ENCODE data around the gene FOCAD.
"Not testable (repeated sequence)": the region's sequence is repeated elsewhere in the genome, so short reads cannot be mapped to it uniquely, and the experiment has no call there.

Gene FOCAD, protein sequence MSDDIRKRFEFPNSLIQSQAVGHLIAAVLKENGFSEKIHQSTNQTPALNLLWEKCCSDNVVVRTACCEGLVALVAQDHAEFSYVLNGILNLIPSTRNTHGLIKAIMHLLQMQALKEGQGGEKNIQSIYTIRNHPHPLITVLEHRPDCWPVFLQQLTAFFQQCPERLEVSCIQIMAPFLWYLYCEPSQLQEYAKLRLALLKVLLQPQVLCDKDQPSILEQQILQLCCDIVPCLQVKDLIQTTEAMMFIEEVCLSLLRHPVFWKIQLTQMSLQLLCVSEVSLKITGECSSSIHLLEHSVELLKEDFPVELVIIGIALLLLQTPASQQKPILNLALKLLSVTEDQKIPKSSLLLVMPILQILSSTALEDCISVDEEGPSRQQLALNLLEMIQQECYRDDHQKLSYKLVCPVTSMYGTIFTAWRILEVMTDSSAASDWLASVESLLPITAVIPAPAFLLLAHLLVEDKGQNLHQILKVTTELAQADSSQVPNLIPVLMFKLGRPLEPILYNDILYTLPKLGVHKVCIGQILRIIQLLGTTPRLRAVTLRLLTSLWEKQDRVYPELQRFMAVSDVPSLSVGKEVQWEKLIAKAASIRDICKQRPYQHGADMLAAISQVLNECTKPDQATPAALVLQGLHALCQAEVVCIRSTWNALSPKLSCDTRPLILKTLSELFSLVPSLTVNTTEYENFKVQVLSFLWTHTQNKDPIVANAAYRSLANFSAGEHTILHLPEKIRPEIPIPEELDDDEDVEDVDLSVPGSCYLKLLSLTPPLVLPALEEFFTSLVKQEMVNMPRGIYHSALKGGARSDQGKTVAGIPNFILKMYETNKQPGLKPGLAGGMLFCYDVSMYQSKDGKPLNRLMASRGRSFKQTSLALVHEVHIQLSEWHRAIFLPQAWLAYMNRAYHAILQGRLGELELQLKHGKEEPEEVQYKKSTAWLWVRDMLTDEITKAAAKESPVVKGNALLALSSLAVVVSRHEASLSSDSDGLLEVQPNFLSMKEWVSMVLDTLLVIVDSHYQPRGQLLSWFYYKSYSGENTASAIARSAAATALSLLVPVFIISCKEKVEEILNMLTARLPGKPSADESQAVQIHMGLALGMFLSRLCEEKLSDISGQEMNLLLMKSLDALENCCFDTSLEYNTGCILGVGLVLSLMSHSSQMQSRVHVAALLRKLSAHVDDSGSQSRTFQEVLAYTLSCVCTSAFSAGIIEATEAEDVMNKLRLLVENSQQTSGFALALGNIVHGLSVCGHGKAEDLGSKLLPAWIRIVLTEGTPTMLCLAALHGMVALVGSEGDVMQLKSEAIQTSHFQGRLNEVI (N-terminal part only)

DNA sequence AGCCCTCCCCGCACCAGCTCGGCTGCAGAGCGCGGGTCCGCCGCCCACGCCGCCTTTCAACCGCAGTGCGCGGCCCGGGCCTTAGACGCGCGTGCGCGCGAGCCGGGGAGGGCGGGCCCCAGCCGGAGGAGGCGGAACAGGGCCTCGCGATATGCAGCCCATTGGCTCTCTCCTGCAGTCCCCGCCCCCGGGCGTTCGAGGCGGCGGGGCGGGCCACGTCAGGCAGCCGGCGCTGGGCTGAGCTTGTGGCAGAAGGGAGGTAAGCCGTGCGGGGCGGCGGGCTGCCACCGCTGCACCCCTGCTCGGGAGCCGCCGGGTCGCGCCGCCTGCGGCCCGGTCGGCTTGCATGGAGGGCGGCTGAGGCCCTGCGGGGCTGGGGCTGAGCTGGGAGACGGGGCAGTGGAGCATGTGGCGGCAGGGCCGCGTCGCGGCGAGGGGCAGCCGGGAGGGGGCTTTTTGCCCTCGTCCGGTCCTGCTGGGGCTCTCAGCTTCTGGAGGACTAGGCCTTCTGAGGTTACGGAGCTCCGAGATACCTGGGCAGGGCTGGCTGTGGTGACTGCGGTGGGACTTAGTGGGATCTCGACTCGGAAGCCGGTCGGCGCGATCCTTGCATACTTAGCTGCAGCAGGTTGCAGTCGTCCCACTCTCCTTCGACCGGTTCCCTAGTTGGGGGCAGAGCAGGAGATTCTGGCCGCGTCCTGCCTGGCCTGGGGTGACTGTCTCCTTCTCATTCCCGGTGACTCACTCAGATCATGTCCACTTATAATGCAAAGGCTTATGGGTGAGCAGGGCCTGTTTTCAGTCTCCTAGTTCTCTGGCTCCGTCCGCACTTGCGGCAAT is at the start of gene FOCAD:
FOCAD (plus strand) TSS at position 225 of the 840 bp plus-strand sequence. CDS start 31,095 bp downstream, outside the sequence.
- DNase-seq, result peak; percentile 99

DNA sequence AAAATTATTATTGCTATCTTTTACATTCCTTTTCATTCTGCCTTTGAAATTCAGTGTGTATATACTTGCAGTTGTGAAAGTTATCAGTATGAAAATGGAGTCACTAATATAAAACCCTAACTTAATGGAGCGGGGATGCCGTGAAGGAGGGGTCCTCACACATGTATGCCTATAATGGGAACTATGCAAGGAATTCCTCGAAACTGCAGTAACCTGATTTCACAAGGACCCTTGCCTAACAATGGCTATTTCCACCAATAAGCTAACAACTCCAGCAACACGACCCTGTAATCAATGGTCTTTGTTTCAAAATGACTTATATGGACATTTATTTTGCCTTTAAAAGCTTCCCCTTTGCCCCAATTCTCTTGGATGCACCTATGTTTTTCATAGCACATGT is 49.2 kb upstream of the FOCAD start:
- no peak for DNase-seq

DNA sequence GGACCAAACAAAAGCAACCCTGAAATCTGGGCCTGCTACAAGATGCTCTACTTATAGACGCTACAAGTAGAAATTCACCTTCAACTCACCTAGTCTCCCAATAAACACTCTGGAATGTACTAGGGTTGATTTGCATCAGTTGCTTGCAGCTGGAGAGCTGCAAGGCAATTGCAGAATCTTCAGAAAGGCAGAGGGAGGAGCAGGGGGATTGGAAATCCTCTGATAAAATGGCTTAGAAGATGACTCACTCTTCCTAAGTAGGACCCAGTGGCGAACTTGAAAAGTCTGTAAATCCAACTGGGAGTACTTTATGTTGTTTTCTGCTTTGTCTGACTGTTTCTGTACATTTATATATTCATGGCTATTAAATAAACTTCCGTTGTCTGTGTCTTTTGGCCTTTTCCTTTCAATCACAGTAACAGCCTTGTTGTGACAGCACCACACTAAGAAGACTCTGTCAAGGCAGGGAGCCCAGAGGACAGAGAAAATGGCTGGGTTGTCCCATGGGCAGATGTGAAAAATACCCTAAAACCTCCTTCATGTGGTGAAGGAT is 47.1 kb upstream of the FOCAD start:
- no peak for DNase-seq

DNA sequence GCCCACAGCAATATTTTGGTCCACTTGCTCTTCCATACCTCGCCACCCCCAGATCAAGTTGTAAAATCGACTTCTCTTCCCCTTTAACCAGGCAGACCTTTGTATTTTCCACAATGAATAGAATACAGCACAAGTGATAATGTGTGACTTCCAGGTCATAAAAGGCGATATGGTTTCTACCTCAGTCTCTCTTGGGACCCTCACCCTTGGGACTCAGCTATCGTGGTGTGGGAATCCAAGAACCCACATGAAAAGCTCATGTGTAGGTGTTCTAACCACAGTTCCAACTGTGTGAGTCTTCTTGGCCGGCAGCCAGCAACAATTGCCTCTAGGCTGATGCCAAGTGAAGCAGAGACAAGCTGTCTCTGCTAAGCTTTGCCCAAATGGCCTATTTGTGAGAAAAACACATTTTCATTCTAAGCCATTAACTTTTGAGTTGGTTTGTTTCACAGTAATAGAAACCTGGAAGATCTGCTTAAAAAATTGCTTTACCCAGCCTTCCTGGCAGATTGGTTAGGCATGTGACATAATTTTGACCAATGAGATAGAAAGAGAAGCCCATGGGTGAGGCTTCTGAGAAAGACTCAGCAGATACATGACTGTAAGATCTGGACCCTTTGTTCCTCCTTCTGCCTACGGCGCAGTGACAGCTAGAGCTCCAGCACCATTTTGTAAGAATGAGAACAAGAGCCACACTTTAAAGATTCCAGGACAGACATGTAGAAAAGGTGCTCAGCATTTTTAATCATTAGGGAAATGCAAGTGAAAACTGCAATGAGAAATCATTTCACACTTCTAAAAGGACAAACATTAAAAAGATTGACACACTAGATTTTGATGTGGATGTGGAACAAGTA is 43.5 kb upstream of the FOCAD start:
- no peak for DNase-seq

DNA sequence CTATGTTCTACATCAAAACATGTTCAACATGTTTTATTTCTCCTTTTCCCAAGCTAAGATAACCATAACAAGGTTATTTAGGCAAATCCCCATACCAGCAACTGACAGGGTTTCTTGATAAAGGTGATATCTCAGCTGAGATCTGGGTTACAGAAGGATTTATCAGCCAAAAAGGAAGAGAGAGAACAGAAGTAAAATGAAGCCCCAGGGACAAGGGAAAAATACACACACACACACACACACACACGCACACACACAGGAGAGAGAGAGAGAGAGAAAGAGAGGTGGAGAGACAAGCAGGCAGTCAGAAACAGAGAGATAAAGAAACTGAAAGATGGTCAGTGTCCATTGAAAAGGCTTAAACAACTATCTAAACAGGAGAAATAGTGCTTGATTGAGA is 42.0 kb upstream of the FOCAD start:
- DNase-seq, result no peak

DNA sequence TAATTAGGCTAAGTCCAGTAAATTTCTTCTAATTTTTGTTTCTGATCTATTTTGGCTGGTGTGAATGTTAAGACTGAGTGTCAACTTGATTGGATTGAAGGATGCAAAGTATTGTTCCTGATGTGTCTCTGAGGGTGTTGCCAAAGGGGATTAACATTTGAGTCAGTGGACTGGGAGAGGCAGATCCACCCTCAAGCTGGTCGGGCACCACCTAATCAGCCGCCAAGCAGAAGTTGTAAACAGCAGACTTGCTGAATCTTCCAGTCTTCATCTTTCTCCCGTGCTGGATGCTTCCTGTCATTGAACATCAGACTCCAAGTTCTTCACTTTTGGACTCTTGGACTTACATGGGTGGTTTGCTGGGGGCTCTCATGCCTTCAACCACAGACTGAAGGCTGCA is 40.4 kb upstream of the FOCAD start:
- no peak for DNase-seq

DNA sequence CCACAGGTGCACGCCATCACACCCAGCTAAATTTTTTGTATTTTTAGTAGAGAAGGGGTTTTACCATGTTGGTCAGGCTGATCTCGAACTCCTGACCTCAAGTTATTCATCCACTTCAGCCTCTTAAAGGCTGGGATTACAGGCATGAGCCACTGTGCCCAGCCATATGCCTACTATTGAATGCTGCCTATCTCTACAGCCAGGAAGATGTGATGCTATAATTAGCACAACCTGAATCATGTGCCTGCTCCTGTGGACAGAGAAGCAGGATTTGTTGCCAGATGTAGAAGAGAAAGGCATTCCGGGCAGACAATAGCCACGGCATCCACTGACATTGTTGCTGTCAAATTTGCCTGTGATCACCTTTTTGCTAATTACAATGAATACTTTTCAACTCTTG is 37.4 kb upstream of the FOCAD start:
- no peak for DNase-seq

DNA sequence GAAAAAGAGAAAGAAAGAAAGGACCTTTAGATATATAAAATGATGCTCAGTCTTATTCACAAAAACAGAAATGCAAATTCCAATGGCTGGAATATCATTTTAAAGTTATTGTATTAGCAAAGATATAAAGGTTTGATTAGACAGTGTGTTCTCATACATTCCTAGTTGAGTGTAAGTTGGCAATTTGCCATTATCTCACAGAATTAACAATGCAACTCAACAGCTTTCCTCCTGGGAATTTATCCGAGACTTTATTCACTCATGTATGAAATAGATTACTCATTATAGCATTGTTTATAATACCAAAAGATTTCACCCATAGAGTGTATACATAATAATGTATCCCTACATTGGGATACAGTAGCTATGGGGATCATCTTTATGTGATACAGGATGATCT is 34.7 kb upstream of the FOCAD start:
- DNase-seq, result no peak

DNA sequence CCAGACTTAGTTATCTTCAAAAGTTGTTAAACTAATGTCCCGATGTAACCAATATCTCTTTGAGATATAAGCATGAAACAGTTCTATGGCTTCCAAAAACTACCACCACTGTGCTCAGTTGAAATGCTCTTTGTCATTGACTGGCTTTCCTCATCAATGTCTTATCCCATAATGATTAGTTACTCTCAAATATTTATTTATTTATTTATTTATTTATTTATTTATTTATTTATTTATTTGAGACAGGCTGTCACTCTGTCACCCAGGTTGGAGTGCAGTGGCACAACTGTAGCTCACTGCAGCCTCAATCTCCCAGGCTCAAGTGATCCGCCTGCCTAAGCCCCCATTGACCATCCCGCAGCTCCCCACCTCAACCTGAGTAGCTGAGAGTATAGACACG is 33.7 kb upstream of the FOCAD start:
- no peak for DNase-seq

DNA sequence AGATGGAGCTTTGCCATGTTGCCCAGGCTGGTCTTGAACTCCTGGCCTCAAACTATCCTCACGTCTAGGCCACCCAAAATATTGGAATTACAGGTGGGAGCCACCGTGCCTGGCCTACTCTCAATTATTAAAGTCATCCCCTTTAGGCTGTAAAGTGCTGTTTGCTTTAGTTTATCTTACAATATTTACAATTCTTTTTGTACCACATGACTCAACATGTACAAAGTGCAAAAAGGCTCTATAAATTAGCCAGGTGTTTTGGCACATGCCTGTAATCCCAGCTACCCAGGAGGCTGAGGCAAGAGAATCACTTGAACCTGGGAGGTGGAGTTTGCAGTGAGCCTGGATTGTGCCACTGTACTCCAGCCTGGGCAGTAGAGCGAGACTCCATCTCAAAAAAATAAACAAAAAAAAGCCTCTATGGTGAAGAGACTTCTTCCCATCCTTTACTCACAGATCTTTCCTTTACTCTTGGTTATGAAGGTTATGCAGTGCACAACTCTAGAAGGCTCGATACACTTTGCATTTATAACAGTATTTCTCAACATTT is 33.2 kb upstream of the FOCAD start:
- DNase-seq, result peak; percentile 47

DNA sequence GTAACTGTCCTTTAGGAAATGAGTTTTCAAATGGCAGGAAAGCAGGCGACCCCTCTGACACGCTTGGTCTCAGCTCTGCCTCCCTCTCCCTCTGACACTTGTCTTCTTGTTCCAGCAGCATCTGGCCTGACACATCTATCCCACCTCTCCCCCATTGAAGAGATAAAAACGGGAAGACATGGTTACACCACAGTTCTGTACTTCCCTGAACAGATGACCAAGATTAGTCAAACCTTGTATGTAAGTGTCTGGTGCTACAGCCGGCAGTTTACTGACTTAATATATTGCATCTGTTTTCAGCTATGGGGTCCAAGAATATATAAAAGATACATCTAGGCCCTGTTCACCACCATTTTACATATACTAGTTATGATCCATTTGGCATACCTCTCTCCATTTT is 32.1 kb upstream of the FOCAD start:
- no peak for DNase-seq

DNA sequence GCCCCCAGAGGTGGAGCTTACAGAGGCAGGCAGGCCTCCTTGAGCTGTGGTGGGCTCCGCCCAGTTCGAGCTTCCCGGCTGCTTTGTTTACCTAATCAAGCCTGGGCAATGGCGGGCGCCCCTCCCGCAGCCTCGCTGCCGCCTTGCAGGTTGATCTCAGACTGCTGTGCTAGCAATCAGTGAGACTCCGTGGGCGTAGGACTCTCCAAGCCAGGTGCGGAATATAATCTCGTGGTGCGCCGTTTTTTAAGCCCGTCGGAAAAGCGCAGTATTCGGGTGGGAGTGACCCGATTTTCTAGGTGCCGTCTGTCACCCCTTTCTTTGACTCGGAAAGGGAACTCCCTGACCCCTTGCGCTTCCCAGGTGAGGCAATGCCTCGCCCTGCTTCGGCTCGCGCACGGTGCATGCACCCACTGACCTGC is 25.8 kb upstream of the FOCAD start:
- DNase-seq, result not testable (repeated sequence)

DNA sequence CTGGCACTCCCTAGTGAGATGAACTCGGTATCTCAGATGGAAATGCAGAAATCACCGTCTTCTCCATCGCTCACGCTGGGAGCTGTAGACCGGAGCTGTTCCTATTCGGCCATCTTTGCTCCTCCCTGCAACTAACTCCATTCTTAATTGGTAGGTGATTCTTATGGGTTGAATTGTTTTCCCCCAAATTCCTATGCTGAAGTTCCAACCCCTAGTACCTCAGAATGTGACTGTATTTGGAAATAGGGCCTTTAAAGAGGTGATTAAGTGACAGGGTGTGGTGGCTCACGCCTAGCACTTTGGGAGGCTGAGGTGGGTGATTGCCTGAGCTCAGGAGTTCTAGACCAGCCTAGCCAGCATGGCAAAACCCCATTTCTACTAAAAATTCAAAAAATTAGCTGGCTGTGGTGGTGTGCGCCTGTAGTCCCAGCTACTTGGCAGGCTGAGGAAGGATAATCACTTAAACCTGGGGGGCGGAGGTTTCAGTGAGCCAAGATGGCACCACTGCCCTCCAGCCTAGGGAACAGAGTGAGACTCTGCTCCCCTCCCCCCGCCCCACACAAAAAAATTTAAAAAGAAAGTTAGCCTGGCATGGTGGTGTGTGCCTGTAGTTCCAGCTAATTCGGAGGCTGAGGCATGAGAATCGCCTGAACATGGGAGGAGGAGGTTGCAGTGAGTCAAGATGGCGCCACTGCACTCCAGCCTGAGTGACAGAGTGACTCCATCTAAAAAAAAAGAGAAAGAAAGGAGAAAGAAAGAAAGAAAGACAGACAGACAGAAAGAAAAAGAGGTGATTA is 25.2 kb upstream of the FOCAD start:
- DNase-seq, result peak; percentile 13

DNA sequence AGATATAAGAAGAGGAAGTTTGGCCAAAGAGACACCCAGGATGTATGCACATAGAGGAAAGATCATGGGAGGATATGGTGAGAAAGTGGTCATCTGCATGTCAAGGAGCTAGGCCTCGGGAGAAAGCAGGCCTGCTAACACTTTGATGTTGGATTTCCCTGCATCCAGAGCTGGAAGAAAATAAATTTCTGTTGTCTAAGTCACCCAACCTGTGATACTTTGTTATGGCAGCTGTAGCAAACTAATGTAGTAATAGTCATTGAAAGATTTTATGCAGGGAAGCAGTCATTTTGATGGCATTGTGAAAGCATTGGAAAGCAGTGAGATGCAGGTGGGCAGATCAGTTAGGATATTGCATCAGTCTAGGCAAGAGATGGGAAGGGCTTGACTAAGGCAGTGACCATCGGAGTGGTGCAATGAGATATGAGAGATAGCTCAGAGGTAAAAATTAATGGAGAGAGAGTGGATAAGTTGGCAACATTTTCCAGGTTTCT is 24.5 kb upstream of the FOCAD start:
- DNase-seq, result no peak

DNA sequence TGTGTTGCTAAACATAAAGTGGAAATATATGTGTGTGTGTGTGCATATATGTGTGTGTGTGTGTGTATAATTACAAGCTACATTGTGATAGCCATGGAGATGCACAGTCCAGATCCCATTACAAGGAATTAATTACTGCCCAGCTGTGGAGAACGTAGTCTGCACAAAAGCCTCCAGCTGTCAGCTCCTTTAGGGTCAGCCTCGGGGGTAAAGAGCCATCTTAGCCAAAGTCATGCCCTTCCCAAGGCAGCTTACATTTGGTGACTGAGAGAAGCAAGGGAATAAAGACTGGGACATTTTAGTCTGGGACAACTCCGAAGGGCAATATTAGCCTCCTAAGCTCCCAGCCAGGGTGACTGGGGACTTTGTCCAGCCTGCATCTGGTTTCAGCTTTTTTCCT is 21.9 kb upstream of the FOCAD start:
- DNase-seq, result no peak

DNA sequence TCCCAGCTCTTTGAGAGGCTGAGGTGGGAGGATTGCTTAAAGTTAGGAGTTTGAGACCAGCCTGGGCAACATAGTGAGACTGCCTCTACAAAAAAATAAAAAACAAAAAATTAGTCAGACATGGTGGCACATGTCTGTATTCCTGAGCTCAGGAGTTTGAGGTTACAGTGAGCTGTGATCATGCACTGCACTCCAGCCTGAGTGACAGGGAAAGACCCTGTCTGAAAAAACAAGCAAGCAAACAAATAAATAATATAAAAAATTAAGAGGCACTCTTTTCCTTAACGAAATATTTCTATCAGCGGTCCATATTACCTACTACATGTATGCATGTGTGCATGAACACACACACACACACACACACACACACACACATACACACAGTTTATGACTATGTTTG is 20.9 kb upstream of the FOCAD start:
- no peak for DNase-seq

DNA sequence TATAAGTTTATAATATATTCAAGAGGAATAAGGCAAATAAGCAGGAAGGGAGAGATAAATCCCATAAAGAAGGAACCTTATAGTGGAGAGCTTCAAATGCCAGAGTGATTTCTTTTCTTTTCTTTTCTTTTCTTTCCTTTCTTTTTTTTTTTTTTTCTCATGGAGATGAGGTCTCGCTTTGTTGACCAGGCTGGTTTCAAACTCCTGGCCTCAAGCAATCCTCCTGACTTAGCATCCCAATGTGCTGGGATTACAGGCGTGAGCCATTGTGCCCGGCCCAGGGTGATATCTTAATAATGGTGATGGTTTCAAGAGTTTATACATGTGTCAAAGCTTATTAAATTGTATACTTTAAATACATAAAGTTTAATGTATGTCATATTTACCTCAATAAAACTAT is 19.6 kb upstream of the FOCAD start:
- no peak for DNase-seq

DNA sequence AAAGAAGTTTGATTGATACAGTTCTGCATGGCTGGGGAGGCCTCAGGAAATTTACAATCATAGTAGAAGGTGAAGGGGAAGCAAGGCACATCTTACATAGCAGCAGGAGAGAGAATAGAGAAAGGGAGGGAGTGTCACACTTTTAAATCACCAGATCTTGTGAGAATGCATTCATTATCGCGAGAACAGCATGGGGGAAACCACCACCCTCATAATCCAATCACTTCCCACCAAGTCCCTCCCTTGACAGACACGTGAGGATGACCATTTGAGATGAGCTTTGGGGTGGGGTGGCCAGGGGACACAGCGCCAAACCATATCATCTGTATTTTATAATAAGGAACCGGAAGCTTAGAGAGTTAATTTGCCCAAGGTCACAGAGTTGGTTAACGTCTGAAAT is 13.7 kb upstream of the FOCAD start:
- DNase-seq, result no peak

DNA sequence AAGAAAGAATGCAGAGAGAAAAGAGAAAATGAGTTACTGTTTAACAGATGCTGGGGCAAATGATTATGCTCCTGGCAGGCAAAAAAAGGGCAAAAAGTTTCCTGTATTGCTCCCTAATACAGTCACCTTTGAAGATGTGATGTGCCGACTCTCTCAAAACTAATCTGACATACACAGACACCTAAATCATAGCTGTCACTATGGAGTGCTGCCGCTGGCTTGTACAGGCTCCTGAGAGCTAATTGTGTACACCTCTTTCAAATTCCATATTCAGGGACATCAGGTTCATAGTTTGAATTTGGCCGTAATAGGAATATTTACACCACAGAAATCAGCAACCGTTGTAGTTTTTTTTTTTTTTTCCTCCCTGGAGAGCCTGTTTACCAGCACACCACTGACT is 12.4 kb upstream of the FOCAD start:
- DNase-seq, result no peak

DNA sequence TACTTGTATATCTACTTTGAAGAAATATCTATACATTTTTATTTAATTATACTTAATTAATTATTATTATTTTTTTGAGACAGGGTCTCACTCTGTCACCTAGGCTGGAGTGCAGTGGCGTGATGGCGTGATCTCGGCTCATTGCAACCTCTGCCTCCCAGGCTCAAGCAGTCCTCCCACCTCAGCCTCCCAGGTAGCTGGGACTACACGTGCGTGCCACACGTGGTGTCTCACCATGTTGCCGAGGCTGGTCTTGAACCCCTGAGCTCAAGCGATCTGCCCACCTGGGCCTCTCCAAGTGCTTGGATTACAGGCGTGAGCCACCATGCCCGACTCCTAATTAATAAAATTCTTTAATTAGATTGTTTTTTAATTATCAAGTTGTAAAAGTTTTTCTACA is 10.5 kb upstream of the FOCAD start:
- not testable (repeated sequence) for DNase-seq
